Suppressor macrophage treated with lipopolysaccharide for 4 hours (primary cell): ENCODE results near the gene CCDC167.

ENCODE experiments used
- DNase-seq: peaks from one replicate; pipeline ENCODE4 v3.0.0-alpha.2; 2020

Gene CCDC167

GRCh38 chr6:37487591-37488380 is 11.9 kb downstream of the CCDC167 start:
- no peak for DNase-seq

DNA sequence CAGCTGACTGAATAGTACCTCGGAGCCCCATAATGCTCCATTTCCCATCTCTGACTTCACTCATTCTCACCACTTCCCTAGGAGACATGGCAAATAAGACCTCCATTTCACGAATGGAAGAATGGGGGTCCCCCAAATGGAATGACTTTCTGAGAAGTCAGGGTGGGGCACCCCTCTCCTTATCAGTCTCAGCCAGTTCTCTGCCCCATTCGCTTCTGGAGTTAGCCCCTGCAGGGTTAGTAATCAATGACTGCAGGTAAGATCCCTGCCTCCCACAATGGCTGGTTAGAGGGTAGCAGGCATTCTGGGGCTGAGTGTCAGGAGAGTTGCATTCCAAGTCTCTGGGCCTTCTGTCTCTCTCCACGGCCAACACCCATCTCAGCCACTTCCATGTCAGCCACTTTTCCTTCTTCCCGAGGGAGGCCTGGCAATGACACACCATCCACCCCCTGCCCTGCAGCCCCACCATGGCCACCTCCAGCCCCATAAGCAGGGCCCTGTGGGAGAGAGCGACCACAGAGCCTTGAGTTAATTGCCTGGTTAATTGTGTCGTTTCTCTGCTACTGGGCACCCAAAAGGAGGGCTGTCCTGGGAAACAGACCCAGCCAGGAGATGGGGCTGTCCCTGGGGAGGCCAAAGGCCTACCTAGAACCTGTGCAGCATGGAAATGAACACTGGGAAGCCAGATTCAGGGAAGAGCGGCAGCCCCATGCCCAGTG is 13.4 kb downstream of the CCDC167 start:
- no peak for DNase-seq

DNA sequence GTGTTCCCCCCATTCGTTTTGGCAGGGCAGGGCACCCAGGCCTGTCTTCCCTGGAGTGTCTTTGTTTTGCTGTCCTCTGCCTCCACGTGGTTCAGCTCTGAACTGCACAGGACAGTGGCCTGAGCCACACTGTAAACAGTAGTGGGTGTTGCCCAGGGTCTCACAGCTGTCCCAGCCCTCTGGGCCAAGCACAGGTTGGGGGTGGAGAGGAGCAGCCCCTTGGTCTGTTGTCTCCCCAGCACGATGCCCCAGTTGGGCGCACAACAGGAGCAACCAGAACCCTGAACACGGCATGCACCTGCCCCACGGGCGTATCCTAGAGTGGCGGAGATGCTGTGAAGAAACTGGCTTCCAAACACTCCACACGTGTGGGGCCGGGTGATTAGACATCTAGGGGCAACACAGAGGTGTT is 14.4 kb downstream of the CCDC167 start:
- DNase-seq, result no peak

- DNase-seq, result no peak
Observed at GRCh38 chr6:37484786-37485170, 14.9 kb downstream of the CCDC167 start.

GRCh38 chr6:37483917-37484785 is 15.5 kb downstream of the CCDC167 start:
- peak; percentile 34 for DNase-seq

GRCh38 chr6:37483252-37483901 is 16.3 kb downstream of the CCDC167 start:
- no peak for DNase-seq

DNA sequence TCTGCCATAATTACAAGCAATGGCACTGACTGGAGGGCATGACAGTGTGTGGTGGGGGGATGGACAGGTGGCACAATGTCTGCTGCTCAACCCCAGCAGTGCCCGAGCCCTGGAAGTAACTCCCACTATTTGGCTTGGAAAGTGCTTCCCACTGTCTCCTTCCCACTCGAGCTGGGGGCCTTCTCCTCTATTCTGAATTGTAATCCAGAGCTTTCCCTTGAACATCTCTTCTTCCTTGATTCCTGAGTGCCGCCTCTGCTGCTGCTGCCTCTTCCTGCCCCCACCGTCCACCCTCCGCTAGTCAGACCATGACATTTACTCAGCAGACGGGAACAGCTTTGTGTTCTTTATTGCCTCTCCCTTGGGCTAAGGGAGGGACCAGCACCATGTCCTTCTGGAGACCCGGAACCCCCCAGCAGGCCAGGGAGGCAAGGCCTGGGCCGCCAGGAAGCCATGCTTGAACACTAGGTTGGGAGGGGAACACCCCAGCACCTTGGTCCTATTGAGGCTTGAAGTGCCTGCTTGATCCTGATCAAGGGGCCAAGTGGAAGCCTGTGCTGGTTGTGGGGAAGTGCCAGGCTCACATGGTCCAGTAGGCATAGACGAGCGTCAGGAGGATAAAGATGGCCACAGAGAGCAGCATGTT is 17.0 kb downstream of the CCDC167 start:
- DNase-seq, result no peak

- DNase-seq, result no peak
Observed at GRCh38 chr6:37481711-37482605, 17.7 kb downstream of the CCDC167 start.

DNA sequence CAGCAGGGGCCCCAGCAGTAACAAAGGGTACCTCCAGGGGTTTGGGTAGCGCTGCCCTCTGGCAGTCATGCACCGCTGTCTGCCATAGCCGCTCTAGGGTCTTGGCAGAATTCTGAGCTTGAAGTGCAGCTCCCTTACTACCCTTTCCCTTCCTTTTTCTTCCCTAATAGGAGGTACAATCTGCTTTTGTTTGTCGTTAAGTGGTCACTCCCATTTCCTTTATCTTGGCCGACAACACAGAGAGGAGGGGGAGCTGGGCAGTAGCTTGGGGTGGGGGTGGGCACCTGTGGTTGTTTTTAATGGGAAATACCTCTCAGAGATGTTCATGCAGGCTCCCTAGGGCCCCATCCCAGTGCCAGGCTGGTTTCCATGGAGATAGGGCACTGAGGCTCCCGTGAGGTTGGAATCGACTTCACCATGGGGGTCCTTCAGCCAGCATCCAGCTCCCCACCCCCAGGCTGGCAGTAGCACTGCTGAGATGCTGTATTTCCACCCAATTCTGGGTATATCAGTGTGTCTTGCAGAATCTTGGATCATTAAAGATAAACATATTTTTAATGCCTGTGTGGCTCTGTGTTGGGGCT is 18.6 kb downstream of the CCDC167 start:
- no peak for DNase-seq

GRCh38 chr6:37480118-37480736 is 19.5 kb downstream of the CCDC167 start:
- no peak for DNase-seq

- no peak for DNase-seq
Observed at GRCh38 chr6:37479266-37479854, 20.3 kb downstream of the CCDC167 start.

DNA sequence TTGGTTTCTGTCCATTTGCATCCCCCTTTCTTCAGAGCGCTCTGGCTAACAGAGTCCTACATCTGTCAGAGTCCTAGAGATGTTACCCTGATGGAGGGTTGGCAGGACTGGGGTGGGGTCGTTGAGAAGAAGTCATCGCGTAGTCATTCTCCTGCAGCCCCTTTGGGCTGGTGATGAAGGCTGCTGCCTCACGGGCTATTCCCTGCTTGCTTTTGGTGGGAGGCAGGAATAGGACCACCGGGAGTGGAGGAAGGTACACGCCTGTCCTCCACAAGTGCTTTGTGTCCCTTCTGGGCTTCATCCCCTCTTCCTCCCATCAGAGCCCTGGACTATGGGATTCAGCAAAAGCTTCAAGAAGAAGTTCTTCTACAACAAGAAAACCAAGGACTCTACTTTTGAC is 20.9 kb downstream of the CCDC167 start:
- DNase-seq, result no peak

DNA sequence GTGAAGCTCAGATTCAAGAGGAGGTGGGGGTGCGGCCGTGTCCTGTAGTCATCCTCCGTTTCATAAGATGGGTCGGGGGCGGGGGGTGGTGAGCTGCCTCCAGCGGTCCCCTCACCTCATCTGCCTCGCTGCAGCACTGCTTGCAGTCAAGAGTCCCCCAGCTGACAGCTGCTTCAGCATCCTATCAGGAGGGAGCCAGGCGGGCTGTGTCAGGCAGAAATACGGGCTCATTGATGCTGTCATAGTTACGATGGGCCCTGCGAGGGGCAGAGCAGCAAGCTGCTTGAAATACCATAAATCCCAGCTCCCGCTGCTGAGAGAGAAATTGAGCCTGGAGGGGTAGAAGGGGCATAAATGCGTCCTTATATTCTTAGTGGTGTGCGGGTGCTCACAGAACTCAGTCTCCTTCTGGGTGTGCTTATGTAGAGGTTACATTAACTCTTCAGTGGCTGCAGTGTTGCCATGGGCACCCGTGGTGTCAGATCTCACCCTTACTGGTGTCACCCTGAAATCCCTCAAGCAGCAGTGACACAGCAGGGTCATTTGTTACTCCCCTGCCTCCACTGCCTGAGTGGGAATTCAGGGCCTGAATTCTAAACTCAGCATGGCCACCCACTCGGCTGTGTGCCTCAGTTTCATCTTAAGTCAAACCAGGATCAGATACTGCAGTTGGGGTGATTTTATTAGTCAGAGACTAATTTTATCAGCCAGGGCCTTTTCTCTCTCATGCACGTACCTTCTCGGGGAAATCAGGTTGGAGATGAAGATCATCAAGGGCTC is 21.8 kb downstream of the CCDC167 start:
- DNase-seq, result no peak

GRCh38 chr6:37477191-37477590 is 22.5 kb downstream of the CCDC167 start:
- DNase-seq, result no peak

DNA sequence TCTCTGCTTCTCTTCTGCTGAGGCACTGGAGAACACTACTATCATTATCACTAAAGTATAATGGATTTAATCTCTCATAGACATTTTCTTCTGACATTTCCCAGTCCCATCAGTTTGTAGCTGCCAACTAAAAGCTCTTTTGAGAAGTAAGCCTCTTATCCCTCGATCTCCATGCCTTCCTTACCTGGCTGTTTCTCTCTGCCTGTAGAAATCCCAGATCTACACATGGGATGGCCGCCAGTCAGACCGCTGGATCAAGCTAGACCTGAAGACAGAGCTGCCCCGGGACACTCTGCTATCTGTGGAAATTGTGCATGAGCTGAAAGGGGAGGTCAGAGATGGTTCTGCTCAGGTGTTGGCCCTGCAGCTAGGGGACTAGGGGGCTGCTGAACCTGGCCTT is 25.4 kb downstream of the CCDC167 start:
- DNase-seq, result no peak

DNA sequence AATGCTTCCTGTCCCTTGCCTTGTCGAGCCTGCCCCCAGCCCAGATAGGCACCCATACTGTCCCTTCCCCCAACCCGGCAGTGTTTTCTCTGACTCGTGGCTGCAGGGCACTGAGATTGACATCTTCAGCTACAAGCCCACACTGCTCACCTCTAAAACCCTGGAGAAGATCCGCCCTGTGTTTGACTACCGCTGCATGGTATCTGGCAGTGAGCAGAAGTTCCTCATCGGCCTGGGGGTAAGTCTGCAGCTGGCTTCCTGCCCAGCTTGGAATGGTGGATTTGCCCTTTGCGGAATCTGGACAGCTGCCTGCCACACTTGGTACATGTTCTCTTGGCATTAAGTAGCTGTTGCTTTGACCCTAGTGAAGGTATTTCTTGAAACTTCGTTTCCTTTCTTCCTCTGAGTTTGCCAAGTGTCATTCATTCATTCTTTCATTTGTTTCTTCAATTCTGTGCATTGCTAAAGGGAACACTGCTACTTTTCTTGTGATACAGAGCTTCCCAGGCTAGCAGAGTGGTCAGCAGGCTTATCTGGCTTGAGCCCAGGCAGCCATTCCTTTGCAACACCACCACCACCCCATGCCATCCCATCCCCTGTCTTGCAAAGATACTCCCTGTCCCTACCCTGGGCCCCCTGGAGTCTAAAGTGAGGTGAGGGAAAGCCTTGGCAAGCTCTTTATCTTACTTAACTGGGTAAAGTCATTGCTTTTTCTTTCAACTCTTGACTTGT is 26.2 kb downstream of the CCDC167 start:
- DNase-seq, result no peak

GRCh38 chr6:37467718-37468117 is 32.0 kb downstream of the CCDC167 start:
- DNase-seq, result no peak

- DNase-seq, result no peak
Observed at GRCh38 chr6:37463110-37463509, 36.6 kb downstream of the CCDC167 start.

- DNase-seq, result no peak
Observed at GRCh38 chr6:37460805-37461204, 38.9 kb downstream of the CCDC167 start.
